ENCODE data around the gene MACROD2. TPM values are rescaled to one million over a fixed set of nuclear protein-coding genes. Genes with fewer than 3 reads are reported as not detected.

Gene MACROD2
- total RNA-seq, 1 donor: 1.3 TPM

DNA sequence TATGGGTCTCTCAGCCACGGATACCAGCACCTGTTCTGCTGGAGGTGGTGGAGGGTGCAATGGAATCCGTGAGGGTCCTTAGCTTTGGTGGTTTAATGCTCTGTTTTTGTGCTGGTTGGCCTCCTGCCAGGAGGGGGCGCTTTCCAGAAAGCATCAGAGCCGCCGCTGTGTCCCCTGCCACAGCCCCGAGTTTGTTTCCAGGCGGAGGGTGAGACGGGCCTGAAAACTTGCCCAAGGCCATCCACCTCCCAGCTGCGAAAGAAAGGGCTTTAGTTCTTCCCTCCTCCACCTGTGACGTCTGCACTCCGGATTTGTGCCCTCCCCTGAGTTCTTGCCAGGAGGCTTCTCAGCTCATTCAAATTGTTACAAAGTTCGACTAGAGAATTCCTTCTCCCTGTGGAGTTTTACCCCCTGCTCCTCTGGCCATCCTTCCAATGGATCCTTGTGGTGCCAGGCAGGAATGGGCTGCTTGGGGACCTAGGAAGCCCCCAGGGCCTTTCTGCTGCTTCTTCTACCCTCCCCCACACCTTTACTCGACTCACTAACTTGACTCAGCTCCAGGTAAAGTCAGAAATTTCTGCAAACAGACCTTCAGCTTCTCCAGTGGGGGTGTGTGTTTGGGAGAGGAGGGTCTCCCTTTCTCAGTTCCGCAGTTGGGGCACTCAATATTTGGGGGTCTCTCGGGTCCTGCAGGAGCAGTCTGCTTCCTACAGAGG is 1704.3 kb downstream of the MACROD2 start:
- TF ChIP-seq, protein P1, sequence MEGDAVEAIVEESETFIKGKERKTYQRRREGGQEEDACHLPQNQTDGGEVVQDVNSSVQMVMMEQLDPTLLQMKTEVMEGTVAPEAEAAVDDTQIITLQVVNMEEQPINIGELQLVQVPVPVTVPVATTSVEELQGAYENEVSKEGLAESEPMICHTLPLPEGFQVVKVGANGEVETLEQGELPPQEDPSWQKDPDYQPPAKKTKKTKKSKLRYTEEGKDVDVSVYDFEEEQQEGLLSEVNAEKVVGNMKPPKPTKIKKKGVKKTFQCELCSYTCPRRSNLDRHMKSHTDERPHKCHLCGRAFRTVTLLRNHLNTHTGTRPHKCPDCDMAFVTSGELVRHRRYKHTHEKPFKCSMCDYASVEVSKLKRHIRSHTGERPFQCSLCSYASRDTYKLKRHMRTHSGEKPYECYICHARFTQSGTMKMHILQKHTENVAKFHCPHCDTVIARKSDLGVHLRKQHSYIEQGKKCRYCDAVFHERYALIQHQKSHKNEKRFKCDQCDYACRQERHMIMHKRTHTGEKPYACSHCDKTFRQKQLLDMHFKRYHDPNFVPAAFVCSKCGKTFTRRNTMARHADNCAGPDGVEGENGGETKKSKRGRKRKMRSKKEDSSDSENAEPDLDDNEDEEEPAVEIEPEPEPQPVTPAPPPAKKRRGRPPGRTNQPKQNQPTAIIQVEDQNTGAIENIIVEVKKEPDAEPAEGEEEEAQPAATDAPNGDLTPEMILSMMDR (IDR thresholded peaks at IDR 0.05; ENCODE audit: insufficient read depth, low read length): no peak
- H3K4me3 ChIP-seq (ENCODE audit: low read depth, low read length): no peak overlapping the region
- DNase-seq (ENCODE audit: low read depth): no peak

DNA sequence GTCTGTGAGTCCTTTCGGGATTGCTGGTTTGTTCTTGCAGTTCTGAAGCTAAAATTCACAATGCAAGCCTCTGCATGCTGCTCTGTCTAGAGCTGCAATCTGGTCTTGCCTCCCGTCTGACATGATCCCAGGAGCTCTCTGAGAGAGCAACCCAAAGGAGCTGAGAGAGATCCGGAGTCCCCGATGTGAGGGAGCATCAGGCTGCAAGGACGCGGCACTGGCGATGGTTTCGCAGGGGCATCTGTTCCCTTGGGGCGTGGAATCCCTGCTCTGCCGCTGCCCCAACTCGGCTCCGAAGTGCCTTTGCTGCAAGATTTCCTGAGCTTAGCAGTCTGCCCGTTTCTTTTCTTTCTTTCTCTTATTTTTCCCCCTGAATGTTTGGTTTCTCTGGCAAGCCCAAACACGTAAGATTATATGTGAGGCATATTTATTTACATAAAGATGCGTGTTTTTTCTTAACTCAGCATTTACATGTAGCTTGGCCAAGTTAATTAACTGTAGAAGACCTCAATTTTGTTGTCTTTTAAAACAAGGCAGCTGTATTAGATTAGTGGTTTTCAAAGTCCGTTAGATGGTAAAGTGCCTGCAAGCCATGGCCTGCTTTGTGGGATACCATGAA is 1704.9 kb downstream of the MACROD2 start:
- no peak for DNase-seq (ENCODE audit: low read depth)
- H3K4me3 ChIP-seq (ENCODE audit: low read depth, low read length): no peak overlapping the region
- TF ChIP-seq, protein P1 (IDR thresholded peaks at IDR 0.05; ENCODE audit: insufficient read depth, low read length): no peak

DNA sequence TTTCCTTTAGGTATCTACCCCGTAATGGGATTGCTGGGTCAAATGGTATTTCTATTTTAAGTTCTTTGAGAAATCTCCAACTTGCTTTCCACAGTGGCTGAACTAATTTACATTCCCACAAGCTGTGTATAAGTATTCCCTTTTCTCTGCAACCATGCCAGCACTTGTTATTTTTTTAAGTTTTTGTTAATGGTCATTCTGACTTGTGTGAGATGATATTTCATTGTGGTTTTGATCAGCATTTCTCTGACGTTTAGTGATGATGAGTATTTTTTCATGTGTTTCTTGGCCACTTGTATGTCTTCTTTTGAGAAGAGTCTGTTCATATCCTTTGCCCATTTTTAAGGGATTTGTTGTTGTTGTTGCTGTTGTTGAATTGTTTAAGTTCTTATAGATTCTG is 1706.8 kb downstream of the MACROD2 start:
- TF ChIP-seq, protein P1 (IDR thresholded peaks at IDR 0.05; ENCODE audit: insufficient read depth, low read length): no peak
- no peak for DNase-seq (ENCODE audit: low read depth)
- no peak overlapping the region for H3K4me3 ChIP-seq (ENCODE audit: low read depth, low read length)

DNA sequence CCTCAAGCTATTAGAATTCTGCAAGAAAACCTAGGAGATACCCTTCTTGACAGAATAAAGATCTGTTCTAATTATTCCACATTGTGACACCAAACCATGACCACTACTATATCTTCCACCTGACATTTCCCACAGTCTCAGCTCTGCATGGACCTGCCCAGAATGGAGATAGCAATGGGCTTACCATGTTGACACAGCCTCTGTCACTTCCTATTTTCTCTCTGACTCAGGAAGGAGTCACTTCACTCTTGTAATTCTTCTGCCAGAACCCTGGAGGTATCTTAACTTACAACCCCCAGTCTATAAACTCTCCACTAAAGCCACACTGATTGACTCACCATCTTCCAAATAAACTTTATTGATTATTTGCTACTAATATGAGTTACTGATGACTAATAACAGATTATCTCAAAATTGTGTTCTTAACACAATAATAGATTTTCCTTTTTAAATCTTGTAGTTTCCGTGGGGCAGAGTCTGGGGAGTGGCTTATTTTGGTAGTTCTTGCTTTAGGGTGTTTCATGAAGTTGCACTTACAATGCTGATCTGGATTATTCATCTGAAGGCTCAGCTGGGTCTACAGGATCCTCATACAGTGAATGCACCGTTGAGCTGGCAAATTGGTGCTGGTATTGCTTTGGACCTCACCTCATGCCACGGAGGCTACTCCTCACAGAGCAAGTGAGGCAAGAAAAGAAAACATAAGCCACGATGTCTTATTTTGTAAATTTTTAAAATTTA is 1708.0 kb downstream of the MACROD2 start:
- peak; percentile 2 for DNase-seq (ENCODE audit: low read depth)
- no peak overlapping the region for H3K4me3 ChIP-seq (ENCODE audit: low read depth, low read length)
- TF ChIP-seq, protein P1 (IDR thresholded peaks at IDR 0.05; ENCODE audit: insufficient read depth, low read length): no peak

DNA sequence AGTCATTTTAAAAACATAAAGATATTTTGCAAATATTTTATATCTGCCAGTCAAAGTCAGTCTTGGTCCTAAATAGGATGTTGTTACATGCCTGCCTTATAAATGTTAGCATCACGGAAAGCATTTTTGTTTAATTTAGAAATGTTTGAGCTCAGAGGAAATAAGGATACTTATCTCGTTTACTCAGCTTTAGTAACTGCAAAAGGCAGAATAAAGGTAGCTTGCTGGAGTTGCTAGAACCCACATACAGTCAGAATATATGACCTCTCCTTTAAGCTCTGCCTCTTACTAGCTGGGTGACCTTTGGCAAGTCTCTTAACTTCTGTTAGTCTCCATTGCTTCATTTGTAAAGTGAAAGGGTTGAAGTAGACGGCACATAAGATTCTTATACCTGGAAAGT is 1710.7 kb downstream of the MACROD2 start:
- no peak overlapping the region for H3K4me3 ChIP-seq (ENCODE audit: low read depth, low read length)
- no peak for DNase-seq (ENCODE audit: low read depth)
- TF ChIP-seq, protein P1 (IDR thresholded peaks at IDR 0.05; ENCODE audit: insufficient read depth, low read length): no peak

DNA sequence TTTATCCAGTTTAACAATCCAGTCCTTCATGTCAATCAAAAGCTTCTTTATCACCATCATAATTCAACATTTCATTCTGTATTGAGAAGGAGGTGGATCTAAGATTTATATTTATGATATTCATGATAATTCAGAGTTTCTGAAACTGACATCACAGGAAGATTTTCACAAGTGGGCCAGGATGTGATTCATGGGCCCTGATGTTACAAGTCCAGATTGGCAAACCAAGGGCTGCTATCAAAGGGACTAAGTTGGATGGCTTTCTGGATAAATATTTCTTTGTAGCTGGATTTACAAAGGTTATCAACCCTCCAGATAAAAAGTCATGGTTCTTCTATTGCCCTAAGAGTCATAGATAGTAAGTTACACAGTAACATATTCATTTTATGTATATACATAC is 1711.4 kb downstream of the MACROD2 start:
- DNase-seq (ENCODE audit: low read depth): no peak
- TF ChIP-seq, protein P1 (IDR thresholded peaks at IDR 0.05; ENCODE audit: insufficient read depth, low read length): no peak
- H3K4me3 ChIP-seq (ENCODE audit: low read depth, low read length): no peak overlapping the region
